Amygdala (tissue), 56 donors: ENCODE data around the gene HECTD4.
"Not testable (repeated sequence)": the region's sequence is repeated elsewhere in the genome, so short reads cannot be mapped to it uniquely, and the experiment has no call there.

Experiments
- DNase-seq, 56 donors: peaks; one replicate each; lab custom pipeline; 2025; lab: John Stamatoyannopoulos, UW

The HECTD4 gene

DNA sequence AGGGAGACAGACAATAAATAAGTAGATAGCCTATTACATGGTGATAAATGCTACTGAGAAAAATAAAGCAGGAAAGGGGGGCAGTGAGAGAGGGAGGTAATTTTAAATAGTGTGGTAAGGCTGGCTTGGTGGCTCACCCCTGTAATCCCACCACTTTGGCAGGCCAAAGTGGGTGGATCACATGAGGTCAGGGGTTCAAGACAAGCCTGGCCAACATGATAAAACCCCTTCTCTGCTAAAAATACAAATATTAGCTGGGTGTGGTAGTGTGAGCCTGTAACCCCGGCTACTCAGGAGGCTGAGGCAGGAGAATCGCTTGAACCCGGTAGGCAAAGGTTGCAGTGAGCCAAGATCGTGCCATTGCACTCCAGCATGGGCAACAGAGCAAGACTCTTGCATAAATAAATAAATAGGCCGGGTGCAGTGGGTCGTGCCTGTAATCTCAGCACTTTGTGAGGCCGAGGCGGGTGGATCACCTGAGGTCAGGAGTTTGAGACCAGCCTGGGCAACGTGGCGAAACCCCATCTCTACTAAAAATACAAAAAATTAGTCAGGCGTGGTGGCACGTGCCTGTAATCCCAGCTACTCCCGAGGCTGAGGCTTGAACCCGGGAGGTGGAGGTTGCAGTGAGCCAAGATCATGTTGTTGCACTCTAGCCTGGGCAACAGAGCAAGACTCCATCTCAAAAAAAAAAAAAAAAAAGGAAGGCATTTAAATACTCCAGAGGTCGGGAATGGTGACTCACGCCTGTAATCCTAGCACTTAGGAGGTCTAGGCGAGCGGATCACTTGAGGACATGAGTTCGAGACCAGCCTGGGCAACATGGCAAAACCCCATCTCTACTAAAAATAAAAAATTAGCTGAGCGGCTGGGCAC is 271.2 kb downstream of the HECTD4 start:
- not testable (repeated sequence) for DNase-seq
